Measurements from ENCODE around the gene TMEM255B.

The TMEM255B gene

GRCh38 chr13:113864273-113864890, 105.4 kb downstream of the TMEM255B start:
- no peak for DNase-seq

GRCh38 chr13:113865427-113865826, 106.4 kb downstream of the TMEM255B start:
- no peak for DNase-seq
